ENCODE data around the gene PCCA. TPM values are rescaled to one million over a fixed set of nuclear protein-coding genes. Genes with fewer than 3 reads are reported as not detected.
"Not testable (repeated sequence)": the region's sequence is repeated elsewhere in the genome, so short reads cannot be mapped to it uniquely, and the experiment has no call there.

PCCA gene
- total RNA-seq, 1 donor from 2014 or later: 35.4 TPM

- DNase-seq (ENCODE audit: low read depth in 2 of 2): no peak
Measured at GRCh38 chr13:100357764-100358163, 268.9 kb downstream of the PCCA start.

GRCh38 chr13:100361504-100361903, 272.6 kb downstream of the PCCA start:
- DNase-seq (ENCODE audit: low read depth in 2 of 2): peak; percentile 18 to 38

GRCh38 chr13:100362371-100362770, 273.5 kb downstream of the PCCA start:
- no peak for DNase-seq (ENCODE audit: low read depth in 2 of 2)

GRCh38 chr13:100362781-100363180, 273.9 kb downstream of the PCCA start:
- no peak for DNase-seq (ENCODE audit: low read depth in 2 of 2)

GRCh38 chr13:100363285-100363711, 274.4 kb downstream of the PCCA start:
- DNase-seq (ENCODE audit: low read depth in 2 of 2): no peak

GRCh38 chr13:100363874-100364273, 275.0 kb downstream of the PCCA start:
- DNase-seq (ENCODE audit: low read depth in 2 of 2): peak in 1 of 2 donors; percentile 2

- DNase-seq (ENCODE audit: low read depth in 2 of 2): no peak
Measured at GRCh38 chr13:100364591-100364990, 275.7 kb downstream of the PCCA start.

GRCh38 chr13:100365680-100366079, 276.8 kb downstream of the PCCA start:
- no peak for DNase-seq (ENCODE audit: low read depth in 2 of 2)

GRCh38 chr13:100378533-100378932, 289.6 kb downstream of the PCCA start:
- DNase-seq (ENCODE audit: low read depth in 2 of 2): no peak

GRCh38 chr13:100381595-100382224, 292.8 kb downstream of the PCCA start:
- no peak for DNase-seq (ENCODE audit: low read depth in 2 of 2)

- DNase-seq (ENCODE audit: low read depth in 2 of 2): no peak
Measured at GRCh38 chr13:100382785-100383184, 293.9 kb downstream of the PCCA start.

GRCh38 chr13:100387416-100387815, 298.5 kb downstream of the PCCA start:
- no peak for DNase-seq (ENCODE audit: low read depth in 2 of 2)

- DNase-seq (ENCODE audit: low read depth in 2 of 2): not testable (repeated sequence)
Measured at GRCh38 chr13:100388150-100388549, 299.3 kb downstream of the PCCA start.

GRCh38 chr13:100388923-100389322, 300.0 kb downstream of the PCCA start:
- DNase-seq (ENCODE audit: low read depth in 2 of 2): no peak

GRCh38 chr13:100389617-100390016, 300.7 kb downstream of the PCCA start:
- no peak for DNase-seq (ENCODE audit: low read depth in 2 of 2)

GRCh38 chr13:100392709-100393630, 304.1 kb downstream of the PCCA start:
- DNase-seq (ENCODE audit: low read depth in 2 of 2): peak; percentile 57 to 98

- no peak for DNase-seq (ENCODE audit: low read depth in 2 of 2)
Measured at GRCh38 chr13:100394005-100394695, 305.3 kb downstream of the PCCA start.

- DNase-seq (ENCODE audit: low read depth in 2 of 2): no peak
Measured at GRCh38 chr13:100395698-100396373, 306.9 kb downstream of the PCCA start.

GRCh38 chr13:100396776-100397175, 307.9 kb downstream of the PCCA start:
- DNase-seq (ENCODE audit: low read depth in 2 of 2): no peak

GRCh38 chr13:100397627-100398026, 308.7 kb downstream of the PCCA start:
- no peak for DNase-seq (ENCODE audit: low read depth in 2 of 2)

- DNase-seq (ENCODE audit: low read depth in 2 of 2): no peak
Measured at GRCh38 chr13:100398360-100398759, 309.5 kb downstream of the PCCA start.

- DNase-seq (ENCODE audit: low read depth in 2 of 2): no peak
Measured at GRCh38 chr13:100399455-100399854, 310.6 kb downstream of the PCCA start.
